IPS-11a (cell line): ENCODE data around the gene GDF11.

Experiments
- H3K4me3 ChIP-seq: one replicate; pipeline ENCODE4 v1.5.1; 2013; ENCODE audit warnings: low read depth, low read length, control low read depth

GDF11 gene

DNA sequence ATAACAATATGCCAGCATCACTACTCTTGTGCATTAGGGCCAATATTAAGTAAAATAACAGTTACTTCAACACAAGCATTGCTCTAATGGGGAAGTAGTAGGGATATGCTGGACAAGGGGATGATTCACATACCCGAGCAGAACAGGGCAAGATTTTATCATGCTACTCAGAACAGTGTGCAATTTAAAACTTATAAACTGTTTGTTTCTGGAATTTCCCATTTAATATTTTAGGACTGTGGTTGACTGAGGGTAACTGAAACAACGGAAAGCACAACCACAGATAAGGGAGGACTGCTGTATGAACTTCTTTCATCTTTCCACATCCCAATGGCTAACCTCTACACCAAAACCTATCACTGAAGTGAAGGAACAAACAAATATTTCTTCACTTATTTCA, 37.8 kb downstream of the GDF11 start:
- H3K4me3 ChIP-seq = no peak overlapping the region

DNA sequence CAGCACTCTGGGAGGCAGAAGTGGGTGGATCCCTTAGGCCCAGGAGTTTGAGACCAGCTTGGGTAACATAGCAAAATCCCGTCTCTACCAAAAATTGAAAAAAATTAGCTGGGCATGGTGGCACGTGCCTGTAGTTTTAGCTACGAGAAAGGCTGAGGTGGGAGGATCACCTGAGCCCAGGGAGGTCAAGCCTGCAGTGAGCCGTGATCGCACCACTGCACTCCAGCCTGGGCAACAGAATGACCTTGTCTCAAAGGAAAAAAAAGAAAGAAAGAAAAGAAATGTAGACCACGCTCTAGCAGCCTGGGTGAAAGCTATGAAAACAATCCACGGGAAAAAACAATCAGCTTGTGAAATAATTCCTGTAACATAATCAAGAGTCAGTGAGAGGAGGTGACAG, 45.6 kb downstream of the GDF11 start:
- H3K4me3 ChIP-seq = no peak overlapping the region

DNA sequence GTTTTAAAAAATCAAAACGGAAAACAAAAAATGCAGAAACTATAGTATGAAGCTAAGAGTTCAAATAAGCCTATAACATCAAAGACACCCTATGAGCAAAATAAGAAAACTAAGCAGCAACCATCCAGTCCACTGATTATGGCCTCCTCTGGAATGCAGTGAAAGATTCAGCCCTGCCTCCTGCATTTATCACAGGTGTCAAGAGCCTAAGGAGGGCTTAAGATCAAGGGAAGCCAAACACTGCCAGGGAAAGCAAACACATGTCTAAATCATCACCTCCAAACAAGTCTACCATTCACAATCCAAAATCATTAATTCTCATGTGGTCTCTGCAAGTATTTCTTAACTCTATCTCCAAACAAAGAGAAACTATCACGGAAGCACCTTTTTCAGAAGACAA, 46.2 kb downstream of the GDF11 start:
- no peak overlapping the region for H3K4me3 ChIP-seq

DNA sequence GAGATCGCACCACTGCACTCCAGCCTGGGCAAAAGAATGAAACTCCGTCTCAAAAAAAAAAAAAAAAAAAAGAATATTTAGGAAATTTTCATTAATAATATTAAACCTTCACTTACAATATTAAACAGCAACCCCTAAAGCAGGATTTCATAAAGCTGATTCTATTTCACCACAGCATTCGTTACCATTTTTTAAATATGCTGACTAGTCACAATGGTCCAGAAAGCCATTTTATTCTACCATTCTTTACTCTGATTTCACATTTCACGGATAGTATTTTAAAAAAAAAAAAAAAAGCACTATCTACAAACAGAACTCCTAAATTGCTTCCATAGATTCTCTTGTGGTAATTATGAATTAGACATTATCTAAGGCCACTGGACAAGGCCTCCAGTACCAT, 47.0 kb downstream of the GDF11 start:
- no peak overlapping the region for H3K4me3 ChIP-seq

DNA sequence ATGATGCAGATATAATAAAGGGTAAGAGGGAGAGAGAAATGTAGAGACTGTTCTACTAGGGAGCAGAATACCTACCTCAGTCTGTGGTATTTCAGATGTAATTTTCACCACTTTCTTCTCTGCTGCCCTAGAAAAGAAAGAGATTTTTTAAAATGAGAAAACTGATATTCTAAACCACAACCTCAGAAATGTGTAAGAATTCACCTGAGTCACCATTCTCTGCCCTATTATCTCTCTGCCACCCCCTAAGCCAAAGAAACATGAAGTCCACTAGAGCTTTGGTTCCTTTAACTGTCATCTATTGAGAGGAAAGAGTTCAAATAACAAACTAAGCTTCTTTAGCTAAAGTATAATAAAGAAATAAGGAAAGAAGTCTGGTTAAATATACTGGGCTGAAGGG, 53.0 kb downstream of the GDF11 start:
- H3K4me3 ChIP-seq = no peak overlapping the region

DNA sequence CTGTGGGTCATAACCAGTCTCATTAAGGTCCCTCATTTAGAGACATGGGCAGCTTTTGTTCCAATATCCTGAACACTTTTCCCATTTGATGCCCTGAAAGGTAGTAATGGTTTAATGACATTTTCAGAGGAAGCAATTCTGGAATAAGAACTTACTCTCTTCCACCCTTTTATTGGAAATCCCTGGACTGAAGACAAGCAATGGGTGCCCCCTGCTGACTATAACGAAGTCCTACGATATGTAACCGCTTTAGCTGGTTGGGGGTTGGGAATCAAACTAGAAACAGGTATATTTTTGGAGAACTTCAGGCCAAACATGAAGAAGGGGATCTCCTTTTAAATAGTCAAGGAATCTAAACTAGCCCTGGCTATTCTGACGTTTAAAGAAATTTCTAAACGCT, 54.1 kb downstream of the GDF11 start:
- H3K4me3 ChIP-seq = no peak overlapping the region

DNA sequence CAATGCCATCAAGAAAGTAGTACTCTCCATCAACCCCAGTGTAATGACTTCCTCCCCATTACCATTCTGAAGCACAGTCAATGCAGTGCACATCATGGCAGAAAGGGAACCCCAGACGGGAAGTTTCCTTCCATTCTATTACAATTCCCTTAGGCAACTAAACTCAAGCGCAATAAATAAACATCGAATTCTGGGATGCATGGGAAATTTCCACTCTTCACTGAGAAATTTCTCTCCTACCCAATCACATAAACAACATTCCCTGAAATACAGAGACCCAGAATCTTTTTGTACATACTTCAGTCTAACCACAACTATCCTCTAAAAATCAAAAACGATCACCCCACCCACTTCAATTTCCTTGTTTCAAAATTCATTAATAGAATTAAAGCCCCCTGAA, 54.6 kb downstream of the GDF11 start:
- no peak overlapping the region for H3K4me3 ChIP-seq
